NCI-H1105 (cell line): ENCODE data around the gene MUC2.

ENCODE experiments used
- DNase-seq: peaks from one replicate; lab custom pipeline; 2025; lab: John Stamatoyannopoulos, UW

MUC2 gene

GRCh38 chr11:1074244-1075221 lies at the start of gene MUC2:
Gene MUC2, plus strand, starts transcription at chr11:1074874.
- DNase-seq, result no peak

- no peak for DNase-seq
Observed at GRCh38 chr11:1025410-1026162, 49.1 kb upstream of the MUC2 start.

DNA sequence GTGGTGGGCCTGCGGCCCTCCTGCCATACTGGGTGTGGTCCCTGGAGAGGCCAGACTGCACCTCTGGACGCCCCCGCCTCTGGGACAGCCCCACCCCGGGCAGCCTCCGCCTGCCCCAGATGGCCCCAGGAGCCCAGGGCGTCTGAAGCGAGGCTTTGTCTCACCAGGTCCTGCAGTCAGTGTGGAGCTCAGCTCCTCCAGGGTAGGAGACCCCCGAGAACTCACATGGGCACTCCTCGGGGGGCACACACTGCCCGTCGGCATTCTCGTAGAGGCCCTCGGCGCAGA lies 48.6 kb upstream of the MUC2 start:
- no peak for DNase-seq

DNA sequence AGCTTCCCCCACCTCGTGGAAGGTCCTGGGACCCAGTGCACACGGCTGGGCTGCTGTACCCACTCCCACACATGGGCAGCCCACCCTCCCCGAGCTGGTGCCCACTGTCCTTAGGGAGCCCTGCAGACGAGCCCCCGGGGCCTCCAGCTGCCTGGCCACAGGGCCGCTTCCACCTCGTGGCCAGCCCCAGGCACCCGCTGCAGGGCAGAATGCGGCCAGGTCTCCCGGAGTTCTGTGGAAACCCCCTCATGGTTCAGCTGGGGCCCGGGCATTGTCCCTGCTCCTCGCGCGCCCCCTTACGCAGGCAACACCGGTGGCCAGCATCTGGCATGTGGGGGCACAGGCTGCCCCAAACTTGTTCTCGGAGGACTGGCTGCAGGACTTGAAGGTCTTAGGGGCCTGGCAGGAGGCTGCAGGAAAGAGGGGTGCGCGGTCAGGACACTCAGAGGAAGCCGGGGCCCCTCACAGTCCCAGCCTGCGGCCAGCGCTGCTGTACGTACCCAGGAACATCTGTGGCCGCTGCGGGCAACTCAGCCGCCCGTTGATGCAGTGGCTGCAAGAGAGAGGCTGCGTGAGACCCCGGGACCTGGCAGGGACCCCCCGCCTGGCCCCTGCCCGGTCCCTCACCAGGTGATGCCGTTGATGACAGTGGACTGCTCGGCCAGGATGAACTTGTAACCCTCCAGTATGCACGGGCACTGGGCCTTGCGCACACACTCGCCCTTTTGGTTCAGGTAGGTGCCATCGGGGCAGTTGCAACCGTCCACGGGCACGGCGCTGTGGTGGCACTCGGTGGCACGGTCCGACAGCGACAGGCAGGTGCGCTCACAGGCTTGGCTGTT lies 47.8 kb upstream of the MUC2 start:
- no peak for DNase-seq

DNA sequence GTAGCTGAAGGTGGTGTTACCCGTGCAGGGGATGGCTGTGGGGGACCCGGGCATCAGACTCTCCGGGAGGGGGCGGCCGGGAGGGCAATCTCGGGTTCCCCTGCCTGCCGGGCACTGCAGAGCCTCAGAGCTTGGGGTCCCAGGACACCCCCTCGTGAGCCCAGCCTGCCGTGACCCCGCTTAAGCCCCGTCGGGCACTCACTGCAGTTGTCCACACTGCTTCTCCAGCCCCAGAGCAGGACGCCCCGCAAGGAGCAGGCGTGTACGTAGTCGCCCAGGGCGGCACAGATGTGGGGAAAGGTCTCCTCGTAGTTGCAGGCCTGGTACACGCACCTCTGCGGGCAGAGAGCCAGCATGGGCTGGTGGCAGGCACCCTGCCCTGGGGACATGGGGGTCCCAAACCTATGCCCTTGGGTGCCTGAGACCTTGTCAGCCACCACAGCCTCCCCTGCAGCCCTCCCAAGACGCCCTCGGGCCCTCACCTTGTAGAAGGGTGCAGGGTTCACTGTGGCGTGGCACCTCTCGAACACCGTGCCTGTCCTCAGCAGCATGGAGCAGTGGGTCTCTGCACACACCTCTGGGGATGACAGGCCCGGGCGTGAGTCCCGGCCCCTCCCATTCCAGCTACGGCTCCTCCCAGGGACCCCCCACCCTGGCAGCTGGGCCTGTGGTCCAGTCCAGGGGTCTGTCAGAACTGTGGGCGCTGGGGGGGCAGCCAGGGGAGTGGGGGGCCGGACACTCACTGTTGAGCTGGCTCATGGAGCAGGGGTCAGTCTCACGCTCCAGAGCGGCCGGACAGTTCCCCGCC lies 47.0 kb upstream of the MUC2 start:
- DNase-seq, result no peak

GRCh38 chr11:1028291-1028540 lies 46.5 kb upstream of the MUC2 start:
- no peak for DNase-seq

DNA sequence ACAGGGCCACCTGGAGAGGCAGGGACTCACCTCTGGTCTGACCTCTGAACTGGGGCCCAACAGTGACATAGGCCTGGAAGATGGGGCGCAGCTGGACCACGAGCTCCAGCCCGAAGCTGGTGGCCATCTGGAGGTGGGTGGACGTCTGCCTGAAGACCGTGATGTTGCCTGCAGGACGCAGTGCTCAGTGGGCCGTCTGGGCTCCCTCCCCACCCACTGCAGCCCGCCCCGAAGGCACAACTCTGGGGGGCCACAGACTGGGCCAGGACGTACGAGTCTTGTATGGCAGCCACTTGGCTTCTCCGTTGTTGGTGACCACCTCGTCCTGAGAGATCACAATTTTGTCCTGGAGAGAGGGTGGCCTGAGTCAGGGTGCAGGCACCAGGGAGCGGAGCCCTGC lies 46.1 kb upstream of the MUC2 start:
- DNase-seq, result no peak

- DNase-seq, result no peak
Observed at GRCh38 chr11:1029051-1029450, 45.6 kb upstream of the MUC2 start.

DNA sequence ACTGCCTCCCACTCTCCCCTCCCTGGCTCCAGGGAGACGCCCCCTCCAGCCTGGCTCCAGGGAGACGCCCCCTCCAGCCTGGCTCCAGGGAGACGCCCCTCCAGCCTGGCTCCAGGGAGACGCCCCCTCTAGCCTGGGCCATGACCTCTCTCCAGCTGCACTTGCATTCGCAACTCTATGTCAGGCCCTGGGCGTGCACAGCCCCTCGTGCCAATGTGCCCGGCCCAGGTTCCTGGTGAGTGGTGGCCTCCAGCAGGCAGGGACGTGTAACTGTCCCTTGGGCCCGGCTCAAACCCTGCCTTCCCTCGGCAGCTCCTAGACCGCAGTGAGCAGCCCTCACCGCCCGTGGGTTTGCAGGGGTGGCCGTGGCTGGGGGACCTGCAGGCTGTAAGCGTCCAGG lies 45.0 kb upstream of the MUC2 start:
- no peak for DNase-seq

DNA sequence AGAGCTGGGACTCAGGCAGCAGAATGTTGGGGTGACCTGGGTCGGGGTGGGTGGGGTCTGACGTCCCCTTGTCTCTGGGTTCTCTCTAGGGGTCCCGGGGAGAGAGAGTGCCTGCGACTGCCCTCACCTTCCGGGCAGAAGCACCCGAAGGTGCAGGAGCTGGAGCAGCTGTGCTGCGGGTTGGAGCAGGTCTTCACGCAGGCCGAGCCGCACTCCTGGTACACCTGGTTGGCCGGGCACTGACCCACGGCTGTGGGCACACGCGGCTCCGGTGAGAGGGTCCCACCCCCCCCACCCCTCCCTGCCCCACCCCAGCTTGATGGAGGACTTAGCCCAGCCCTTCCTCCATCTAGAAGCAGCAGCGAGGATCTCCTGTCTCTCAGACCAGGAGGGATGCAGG lies 44.6 kb upstream of the MUC2 start:
- no peak for DNase-seq

- no peak for DNase-seq
Observed at GRCh38 chr11:1030556-1030955, 44.1 kb upstream of the MUC2 start.

DNA sequence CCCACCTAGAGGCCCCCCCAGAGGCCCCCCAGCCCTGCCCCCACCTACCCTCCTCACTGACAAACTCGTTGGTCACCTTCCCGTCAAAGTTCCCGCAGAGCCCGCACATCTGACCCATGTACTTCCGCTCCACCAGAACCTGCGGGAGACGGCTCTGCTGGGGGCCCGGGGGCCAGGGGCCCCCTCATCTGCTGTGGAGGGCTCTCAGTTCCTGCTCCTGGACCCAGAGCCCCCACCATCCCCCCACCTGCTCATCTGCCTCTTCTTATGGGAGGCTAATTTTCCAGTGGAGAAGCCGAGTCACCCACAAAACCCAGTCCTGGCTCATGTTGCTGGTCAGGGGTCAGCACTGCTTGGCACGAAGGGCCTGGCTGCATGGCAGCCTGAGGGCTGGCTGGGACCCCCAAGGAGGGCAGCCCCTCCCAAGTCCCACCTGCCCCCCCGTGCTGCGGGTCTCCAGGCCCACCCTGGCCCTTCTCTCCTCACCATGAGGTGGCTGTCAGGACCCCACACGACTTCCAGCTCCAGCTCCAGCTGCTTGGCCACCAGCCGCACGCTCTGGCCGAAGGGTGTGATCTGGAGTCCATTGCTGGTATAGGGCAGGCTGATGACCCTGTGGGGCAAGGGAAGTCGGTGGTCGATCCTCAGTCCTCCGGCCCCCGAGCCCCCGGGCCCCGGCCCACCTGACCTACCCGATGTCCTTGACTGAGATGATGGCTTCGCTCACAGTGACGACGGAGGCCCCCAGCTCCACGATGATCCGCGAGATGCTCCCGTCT lies 43.4 kb upstream of the MUC2 start:
- no peak for DNase-seq

- no peak for DNase-seq
Observed at GRCh38 chr11:1032310-1032891, 42.3 kb upstream of the MUC2 start.

DNA sequence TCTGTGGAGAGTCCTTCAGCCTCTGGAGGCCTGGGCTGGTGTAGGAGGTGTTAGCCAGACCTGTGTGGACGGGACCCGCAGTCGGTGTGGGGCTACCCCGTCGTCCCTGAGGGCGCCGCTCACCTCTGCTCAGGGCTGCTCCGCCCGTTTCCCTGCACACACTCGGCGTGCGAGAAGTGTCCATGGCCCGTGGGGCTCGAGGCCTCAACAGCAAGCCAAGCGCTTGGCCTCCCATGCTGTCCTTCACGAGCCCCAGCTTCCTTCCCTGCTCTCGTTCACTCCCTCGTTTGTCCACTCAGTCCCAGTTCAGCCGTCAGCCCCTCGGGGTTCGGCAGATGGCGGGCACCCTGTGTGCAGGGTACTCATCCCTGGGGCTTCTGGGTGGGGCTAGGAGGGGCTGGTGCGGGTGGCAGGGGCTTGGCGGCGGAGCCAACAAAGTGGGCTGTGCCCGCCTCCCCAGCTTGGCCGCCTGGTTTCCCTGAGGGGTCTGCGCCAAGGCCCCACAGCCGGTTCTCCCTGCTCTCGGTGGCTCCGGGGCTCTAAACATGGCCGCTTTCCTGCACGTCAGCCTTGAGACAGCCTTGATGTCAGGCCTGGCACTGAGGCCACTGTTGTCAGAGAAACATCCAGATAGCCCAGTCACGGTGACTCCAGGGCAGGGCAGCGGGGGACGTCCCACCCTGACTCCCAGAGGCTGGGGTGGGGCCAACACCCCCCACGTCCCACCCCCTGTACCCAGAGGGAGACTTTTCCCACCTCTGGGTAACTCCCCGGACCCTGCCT lies 41.5 kb upstream of the MUC2 start:
- no peak for DNase-seq

GRCh38 chr11:1034001-1034400 lies 40.7 kb upstream of the MUC2 start:
- DNase-seq, result no peak

DNA sequence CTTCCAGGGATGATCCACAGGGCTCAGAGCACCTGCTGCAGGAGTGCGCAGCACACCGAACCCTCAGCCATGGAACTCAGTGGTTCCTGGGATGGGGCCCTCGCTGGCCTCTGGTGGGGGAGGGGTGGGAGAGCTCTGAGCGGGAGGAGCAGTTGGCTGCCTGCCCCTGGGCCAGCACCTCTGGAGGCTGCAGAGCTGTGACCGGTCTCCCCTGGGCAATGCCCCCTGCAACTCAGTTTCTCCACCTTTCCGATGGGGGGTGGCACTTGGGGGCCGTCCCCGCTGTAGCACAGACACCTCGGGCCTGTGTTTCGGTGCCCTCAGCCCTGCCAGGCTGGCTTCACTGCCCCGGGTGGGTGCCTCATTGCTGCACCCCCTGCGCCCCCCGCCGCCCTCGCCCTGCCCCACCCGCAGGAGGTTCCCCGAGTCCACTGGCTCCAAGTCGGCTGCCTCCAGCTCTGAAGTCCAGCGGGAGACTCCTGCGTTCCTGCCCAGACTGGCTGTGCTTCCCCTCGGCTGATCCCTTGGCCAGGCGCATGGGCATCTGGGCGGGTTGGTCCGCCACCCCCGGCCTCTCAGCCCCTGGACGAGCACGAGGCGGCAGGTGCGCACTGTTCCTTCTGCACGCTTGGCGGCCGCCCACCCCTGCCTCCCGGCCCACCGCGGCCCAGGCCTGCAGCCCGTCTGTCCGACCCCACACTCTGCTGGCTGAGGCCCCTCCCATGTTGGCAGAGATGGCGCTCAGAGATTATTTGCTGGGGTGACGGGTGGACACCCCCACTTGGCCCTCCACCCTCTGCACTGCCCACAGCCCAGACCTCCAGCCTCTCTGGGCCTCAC lies 40.0 kb upstream of the MUC2 start:
- DNase-seq, result no peak

DNA sequence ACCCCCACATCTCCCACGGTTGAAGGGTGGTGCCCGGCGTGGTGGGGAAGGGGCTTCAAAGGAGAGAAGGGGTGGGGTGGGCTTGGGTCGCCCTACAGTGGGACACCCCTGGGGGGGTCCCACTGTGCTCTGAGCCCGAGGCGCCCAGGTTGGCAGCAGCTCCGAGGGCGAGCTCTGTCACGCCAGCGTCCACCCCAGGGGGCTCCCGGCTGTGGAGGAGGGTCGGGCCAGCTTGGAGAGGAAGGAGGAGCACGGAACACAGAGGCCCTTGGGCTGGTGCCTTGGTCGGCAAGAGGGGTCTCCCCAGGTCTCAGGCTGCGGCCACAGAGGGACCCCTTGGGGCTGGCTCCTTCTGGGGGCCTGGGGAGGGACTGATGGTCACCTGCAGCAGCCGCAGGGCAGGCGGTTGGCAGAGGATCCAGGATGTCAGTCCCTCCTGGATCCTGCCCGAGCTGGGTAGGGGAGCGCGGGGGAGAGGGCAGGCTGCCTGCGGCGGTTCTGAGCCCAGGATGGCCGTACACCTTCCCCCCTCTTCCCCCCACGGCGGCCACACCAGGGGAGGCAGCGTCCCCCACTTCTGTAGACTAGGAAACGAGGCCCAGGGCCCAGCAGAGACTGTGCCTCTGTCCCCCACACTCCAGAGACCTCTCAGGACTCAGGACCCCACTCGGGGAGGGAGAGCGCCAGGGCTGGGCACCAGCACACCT lies 38.9 kb upstream of the MUC2 start:
- DNase-seq, result no peak

DNA sequence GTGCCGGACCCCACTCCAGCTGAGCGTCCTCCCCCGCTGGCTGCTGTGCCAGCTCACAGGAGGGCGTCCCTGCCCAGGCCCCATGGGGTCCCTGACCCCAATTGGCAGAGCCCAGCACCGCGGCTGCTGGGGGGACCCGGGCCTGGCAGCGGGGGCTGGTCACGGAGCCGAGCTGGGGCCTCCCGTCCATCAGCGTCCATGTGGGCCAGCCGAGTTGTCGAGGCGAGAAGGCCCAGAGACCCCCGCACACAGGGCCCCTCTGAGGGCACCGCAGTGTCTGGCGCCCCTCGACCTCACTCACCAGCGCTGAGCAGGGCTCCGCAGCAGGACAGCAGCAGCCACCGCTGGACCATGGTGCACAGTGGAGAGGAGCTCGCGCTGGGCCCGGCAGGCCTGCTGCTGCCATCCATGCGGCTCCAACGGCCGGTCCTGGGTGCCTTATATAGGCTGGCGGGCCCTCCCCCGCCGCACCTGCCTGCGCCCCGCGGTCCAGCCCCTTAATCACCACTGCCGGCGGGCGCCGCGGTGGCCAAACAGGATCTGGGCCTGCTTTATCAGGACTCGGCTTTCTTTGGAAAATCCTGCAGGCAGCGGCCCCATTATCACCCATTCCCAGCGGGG lies 38.3 kb upstream of the MUC2 start, which contains the start of gene MUC6:
TSS of gene MUC6 (minus strand) at position 416 of the 621 bp plus-strand sequence. CDS start at position 353, 63 bp downstream.
- DNase-seq, result no peak
